GM20000 (cell line): ENCODE results near the gene ADSS2.

Source experiments
- DNase-seq: peaks from one replicate; pipeline ENCODE4 v3.0.0; 2012; ENCODE audit warnings: low spot score
- TF ChIP-seq, protein P1 (sequence below): IDR thresholded peaks from 2 replicates; pipeline ENCODE4 v1.5.1; 2012; ENCODE audit warnings: mild to moderate bottlenecking, control low read depth; ENCODE audit errors: extremely low read depth, missing control alignments

Gene ADSS2

DNA sequence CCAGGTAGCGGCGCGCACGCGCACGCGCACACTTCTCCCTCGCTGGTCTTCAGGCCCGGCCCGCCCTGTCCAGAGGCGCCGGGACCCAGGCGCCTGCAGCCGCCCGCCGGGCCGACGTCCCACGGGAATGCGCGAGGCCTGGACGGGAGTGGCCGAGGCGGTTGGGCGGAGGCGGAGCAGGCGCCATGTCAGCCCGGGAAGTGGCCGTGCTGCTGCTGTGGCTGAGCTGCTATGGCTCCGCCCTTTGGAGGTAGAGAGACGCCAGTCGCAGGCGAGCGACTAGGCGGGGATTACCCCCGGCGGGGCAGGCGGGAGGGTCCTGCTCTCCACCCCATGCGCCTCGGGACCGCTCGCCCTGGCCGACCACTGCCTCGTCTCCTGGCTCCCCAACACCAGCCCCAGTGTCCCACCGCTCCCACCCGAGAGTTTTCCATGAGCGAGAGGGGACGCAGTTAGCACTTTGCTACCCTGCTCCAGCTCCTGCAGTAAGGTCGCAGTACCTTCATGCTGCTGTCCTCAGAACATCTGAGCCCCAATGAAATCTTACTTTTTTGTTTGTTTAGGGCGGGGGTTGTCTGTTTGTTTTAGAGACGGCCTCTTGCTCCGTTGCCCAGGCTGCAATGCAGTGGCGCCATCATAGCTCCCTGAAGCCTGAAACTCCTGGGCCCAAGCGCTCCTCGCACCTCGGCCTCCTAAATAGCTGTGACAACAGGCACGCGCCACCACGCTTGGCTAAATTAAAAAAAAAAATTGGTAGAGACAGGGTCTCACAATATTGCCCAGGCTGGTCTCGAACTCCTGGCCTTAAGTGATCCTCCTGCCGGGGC lies 9.7 kb upstream of the ADSS2 start, which contains the start of gene CATSPERE:
CATSPERE (plus strand) TSS at position 29 of the 827 bp plus-strand sequence; CDS start at position 186, 157 bp downstream.
- TF ChIP-seq, protein P1, sequence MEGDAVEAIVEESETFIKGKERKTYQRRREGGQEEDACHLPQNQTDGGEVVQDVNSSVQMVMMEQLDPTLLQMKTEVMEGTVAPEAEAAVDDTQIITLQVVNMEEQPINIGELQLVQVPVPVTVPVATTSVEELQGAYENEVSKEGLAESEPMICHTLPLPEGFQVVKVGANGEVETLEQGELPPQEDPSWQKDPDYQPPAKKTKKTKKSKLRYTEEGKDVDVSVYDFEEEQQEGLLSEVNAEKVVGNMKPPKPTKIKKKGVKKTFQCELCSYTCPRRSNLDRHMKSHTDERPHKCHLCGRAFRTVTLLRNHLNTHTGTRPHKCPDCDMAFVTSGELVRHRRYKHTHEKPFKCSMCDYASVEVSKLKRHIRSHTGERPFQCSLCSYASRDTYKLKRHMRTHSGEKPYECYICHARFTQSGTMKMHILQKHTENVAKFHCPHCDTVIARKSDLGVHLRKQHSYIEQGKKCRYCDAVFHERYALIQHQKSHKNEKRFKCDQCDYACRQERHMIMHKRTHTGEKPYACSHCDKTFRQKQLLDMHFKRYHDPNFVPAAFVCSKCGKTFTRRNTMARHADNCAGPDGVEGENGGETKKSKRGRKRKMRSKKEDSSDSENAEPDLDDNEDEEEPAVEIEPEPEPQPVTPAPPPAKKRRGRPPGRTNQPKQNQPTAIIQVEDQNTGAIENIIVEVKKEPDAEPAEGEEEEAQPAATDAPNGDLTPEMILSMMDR = no peak
- DNase-seq = peak; percentile 91

DNA sequence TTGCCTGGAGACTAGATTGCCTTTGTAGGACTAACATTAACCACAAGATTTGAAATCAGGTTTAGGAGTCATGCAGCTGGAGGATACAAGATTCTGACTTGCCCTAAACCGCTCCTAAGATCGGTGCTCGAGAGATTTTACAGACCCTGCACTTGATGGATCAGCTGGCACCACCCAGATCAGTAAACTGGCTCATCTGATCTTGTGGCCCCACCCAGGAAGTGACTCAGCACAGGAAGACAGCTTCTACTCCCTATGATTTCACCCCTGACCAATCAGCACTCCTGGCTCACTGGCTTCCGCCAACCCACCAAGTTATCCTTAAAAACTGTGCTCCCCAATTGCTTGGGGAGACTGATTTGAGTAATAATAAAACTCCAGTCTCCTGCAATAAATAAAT lies 8.5 kb upstream of the ADSS2 start:
- DNase-seq = no peak
- TF ChIP-seq, protein P1 = no peak

DNA sequence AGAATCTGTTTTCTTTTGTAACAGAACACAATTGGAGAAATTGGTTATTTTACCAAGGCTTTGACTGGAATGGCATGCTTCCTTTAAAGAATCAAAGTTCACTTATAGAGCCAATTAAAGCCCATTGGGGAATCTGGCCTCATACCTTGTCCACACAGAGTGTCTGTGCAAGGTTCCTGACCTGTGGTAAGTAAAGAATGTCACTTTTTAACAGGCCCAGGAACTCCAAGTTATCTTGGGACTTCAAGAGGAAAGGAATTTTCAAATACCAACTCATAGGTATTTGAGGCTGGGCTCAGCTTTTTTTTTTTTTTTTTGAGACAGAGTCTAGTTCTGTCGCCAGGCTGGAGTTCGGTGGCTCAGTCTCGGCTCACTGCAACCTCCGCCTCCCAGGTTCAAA lies 7.1 kb upstream of the ADSS2 start:
- TF ChIP-seq, protein P1 = no peak
- no peak for DNase-seq

DNA sequence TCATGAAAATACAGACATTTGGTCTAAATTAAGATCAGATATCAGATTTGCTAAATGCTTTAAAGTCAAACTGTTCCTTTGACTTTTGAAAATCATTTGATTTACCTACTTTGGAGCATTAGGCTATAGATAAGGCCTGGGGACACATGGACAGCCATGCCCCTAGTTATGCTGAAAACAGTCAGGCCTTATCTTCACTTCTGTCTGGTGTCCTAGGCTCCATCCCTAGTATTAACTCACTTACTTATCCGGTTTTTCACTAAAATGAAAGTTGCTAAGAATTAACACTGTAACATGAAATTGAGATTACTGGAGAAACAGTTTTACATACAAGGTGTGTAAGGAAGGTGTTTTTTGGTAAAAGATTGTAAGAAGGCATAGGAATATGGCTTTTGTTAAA lies 4.9 kb upstream of the ADSS2 start:
- TF ChIP-seq, protein P1 = no peak
- DNase-seq = no peak

DNA sequence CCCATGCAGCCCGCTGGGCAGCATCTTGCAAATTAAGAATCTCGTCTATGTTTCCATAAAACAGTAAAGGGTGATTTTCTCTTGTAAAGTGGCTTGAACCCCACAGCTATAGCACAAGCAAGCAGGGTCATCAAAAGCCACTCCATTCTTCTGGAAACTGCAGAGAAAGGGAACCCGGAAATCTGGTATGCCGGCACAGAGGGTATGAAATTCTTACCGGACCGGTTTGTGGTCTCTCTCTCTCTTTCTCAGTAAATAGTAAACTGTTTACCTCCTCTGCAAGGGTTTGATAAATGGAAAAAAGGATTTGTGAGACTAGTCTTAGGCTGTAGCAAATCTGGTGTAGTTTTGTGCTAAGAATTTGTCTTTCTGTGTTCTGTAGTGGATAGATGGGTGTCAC lies 2.7 kb upstream of the ADSS2 start:
- TF ChIP-seq, protein P1 = no peak
- no peak for DNase-seq

DNA sequence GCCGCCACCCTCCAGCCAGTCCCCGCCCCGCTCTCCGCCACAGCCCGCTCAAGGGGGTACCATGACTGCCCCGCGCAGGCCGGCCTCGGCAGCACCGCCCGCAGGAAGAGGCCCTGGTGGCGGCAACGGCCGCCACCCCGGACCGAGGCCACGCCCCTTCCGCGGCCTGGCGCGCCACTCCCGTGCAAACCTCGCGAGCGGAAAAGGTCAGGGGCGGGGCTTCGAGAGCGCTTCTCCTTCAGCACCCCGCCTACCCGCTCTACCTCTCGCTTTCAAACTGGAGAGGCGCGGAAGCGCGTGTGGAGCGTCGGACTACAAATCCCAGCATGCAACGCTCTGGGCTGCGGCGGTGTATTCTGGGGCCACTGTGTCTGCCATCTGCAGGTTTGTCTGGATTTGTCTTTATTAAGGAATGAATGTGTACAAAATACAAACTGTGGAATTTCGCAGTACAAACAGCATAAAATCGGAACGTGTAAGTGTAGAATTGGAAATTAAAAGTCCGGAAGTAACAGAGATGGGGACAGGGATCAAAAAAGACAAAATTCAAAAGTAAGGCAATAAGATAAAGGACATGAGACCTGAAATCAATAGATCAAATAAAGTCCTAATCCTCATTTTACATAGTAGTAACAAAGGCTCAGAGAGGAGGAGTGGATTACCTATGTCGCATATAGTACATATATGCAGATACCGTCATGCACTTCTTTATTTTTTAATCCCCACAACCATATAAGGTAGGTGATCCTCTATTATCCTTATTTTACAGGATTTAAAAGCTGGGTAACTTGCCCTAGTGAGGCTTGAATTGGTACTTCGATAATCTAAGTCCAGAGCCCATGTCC lies 464 bp upstream of the ADSS2 start:
- TF ChIP-seq, protein P1 = peak; percentile 44
- peak; percentile 98 for DNase-seq
